ENCODE results near the gene MGAT4A. TPM values are rescaled to one million over a fixed set of nuclear protein-coding genes. Genes with fewer than 3 reads are reported as not detected.
"Not testable (repeated sequence)": the region's sequence is repeated elsewhere in the genome, so short reads cannot be mapped to it uniquely, and the experiment has no call there.

Gene MGAT4A
- total and polyA plus RNA-seq, 9 donors: 3.9 to 14.7 (median 12.6) TPM

DNA sequence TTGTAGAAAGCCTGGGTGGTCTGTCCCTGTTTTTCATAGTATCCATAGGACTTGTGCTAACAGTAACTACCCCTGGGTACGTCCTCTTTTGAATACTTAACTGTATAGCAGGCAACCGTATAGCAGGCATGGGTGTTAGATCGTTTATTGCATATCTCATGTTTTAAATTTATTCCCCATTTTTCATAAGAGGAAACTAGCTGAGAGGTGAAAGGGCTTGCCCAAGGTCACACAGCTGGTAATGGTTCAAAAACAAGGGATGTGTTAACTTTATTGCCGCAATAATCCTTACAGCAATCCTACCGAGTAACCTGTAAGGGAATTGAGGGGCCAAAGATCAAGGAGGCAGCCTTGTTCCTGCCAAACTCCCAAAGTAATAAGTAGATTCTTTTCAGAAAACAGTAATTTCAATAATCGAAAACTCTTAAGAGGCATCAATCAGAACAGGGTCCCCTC lies 990 bp upstream of the MGAT4A start:
- no peak overlapping the region for H3K27ac ChIP-seq
- H3K9me3 ChIP-seq: no peaks in the 10 kb centered on the region
- intact Hi-C loops (cut with DNase I): loop anchor here in 1 of 4 donors (5.0 kb wide), 1 partner anchor 90 kb away; no protein-coding TSS in a partner anchor
- peak overlapping the region; percentile 67 for H3K4me3 ChIP-seq
- WGBS, 3 donors: 42 to 53% (median 51%) methylated on average over 6 of the region's 6 CpGs
- DNase-seq: no peak
- TF ChIP-seq POLR2A (IDR thresholded peaks at IDR 0.05) (no peak), EP300 (IDR thresholded peaks at IDR 0.05) (no peak)
- TF ChIP-seq, protein P1, sequence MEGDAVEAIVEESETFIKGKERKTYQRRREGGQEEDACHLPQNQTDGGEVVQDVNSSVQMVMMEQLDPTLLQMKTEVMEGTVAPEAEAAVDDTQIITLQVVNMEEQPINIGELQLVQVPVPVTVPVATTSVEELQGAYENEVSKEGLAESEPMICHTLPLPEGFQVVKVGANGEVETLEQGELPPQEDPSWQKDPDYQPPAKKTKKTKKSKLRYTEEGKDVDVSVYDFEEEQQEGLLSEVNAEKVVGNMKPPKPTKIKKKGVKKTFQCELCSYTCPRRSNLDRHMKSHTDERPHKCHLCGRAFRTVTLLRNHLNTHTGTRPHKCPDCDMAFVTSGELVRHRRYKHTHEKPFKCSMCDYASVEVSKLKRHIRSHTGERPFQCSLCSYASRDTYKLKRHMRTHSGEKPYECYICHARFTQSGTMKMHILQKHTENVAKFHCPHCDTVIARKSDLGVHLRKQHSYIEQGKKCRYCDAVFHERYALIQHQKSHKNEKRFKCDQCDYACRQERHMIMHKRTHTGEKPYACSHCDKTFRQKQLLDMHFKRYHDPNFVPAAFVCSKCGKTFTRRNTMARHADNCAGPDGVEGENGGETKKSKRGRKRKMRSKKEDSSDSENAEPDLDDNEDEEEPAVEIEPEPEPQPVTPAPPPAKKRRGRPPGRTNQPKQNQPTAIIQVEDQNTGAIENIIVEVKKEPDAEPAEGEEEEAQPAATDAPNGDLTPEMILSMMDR (IDR thresholded peaks at IDR 0.05): no peak
- no peaks in the 10 kb centered on the region for H3K36me3 ChIP-seq
- H3K4me1 ChIP-seq (ENCODE audit: insufficient read depth): no peaks in the 10 kb centered on the region
- no peaks in the 10 kb centered on the region for H3K27me3 ChIP-seq

DNA sequence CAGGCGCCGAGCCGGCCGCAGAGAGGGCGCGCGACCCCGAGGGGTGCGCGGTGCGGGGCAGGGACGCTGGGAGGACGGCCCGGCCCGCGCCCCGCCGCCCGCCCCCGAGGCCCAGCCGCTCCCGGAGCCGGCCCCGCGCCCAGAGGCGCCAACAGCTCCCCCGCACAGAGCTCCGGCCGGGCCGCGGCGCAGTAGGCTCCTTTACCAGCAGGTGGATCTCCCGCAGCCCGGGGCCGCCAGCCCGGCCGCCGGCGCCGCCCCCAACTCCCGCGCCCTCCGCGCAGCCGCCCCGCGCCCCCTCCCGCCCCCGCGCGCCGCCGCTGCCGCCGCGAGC lies 258 bp downstream of the MGAT4A start:
- H3K27me3 ChIP-seq: no peaks in the 10 kb centered on the region
- no peaks in the 10 kb centered on the region for H3K9me3 ChIP-seq
- intact Hi-C loops (cut with DNase I): loop anchor here in 1 of 4 donors (5.0 kb wide), 1 partner anchor 92 kb away; no protein-coding TSS in a partner anchor
- peak overlapping the region; percentile 47 to 64 for H3K27ac ChIP-seq
- H3K4me3 ChIP-seq: peak overlapping the region; percentile 88
- H3K36me3 ChIP-seq: no peaks in the 10 kb centered on the region
- peak; percentile 47 to 69 (median 65) for DNase-seq
- H3K4me1 ChIP-seq (ENCODE audit: insufficient read depth): no peaks in the 10 kb centered on the region
- TF ChIP-seq EP300 (IDR thresholded peaks at IDR 0.05) (no peak), POLR2A (IDR thresholded peaks at IDR 0.05) (no peak)
- TF ChIP-seq, protein P1 (IDR thresholded peaks at IDR 0.05): no peak
- 1% methylated on average over 55 of the region's 56 CpGs; no CpG with 5 or more reads in 2 of the 3 donors for WGBS, 3 donors

DNA sequence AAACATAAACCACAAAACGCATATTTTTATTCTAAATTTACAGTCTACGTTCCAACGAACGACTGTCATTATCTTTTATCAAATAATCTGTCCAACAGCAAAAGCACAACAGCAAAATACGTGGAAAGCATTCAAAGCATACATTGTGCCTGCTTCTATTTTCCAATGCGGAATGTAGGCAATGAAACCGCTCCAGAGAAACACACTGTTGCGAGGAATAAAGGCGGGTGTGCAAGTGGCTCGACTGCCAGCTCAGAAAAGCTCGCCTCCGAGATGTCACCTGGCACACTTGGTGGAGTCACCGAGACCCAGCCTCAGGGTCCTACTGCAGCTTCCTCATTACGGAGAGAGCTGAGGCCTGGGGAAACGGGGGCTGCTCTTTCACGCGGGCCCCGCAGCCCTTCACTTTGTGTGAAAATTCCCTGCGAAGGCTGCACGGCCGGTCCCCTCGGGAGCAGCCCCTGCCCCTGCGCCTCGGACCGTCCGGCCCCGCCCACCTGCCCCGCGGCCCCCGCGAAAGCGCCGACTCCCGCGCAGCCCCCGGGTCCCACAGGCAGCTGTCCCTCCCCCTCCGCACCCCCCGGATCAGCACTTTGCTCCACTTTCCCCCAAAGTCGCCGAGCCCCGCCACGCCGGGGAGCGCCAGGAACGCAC lies 752 bp downstream of the MGAT4A start:
- Histone ChIP-seq H3K27me3 (no peaks in the 10 kb centered on the region), H3K4me1 (ENCODE audit: insufficient read depth) (no peaks in the 10 kb centered on the region), H3K27ac (peak overlapping the region; percentile 47 to 64), H3K9me3 (no peaks in the 10 kb centered on the region), H3K36me3 (no peaks in the 10 kb centered on the region), H3K4me3 (peak overlapping the region; percentile 88)
- TF ChIP-seq EP300 (IDR thresholded peaks at IDR 0.05): no peak
- TF ChIP-seq, protein P1 (IDR thresholded peaks at IDR 0.05): no peak
- TF ChIP-seq POLR2A (IDR thresholded peaks at IDR 0.05): no peak
- DNase-seq: peak in 4 of 5 donors; percentile 27 to 53 (median 42)
- intact Hi-C loops (cut with DNase I): loop anchor here in 1 of 4 donors (5.0 kb wide), 1 partner anchor 92 kb away; no protein-coding TSS in a partner anchor
- 1% methylated on average over 33 to 45 of the region's 45 CpGs for WGBS, 3 donors

DNA sequence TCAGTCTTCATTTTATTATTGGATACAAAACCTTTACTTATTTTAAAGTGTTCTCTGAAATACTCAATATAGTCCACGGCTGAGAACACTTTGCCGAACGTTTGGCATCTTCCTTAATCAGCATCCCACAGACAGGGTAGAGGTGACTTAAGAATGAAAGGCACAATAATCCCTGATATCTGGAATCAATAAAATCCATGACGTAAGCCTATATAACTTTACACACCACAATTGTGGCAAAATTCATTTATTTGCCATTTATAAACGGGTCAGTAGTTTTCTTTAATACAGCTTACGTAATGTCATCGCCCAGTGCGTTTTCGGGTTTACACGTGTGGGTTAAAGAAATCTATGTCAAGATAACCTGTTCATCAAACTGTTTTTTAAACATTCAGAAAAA lies 1.3 kb downstream of the MGAT4A start:
- 27 to 38% (median 35%) methylated on average over 10 of the region's 10 CpGs for WGBS, 3 donors
- TF ChIP-seq, protein P1 (IDR thresholded peaks at IDR 0.05): no peak
- TF ChIP-seq POLR2A (IDR thresholded peaks at IDR 0.05) (no peak), EP300 (IDR thresholded peaks at IDR 0.05) (no peak)
- Histone ChIP-seq H3K9me3 (no peaks in the 10 kb centered on the region), H3K36me3 (no peaks in the 10 kb centered on the region), H3K4me1 (ENCODE audit: insufficient read depth) (no peaks in the 10 kb centered on the region), H3K27ac (no peak overlapping the region), H3K4me3 (peak overlapping the region; percentile 88), H3K27me3 (no peaks in the 10 kb centered on the region)
- intact Hi-C loops (cut with DNase I): loop anchor here in 1 of 4 donors (5.0 kb wide), 1 partner anchor 93 kb away; no protein-coding TSS in a partner anchor
- DNase-seq: no peak

DNA sequence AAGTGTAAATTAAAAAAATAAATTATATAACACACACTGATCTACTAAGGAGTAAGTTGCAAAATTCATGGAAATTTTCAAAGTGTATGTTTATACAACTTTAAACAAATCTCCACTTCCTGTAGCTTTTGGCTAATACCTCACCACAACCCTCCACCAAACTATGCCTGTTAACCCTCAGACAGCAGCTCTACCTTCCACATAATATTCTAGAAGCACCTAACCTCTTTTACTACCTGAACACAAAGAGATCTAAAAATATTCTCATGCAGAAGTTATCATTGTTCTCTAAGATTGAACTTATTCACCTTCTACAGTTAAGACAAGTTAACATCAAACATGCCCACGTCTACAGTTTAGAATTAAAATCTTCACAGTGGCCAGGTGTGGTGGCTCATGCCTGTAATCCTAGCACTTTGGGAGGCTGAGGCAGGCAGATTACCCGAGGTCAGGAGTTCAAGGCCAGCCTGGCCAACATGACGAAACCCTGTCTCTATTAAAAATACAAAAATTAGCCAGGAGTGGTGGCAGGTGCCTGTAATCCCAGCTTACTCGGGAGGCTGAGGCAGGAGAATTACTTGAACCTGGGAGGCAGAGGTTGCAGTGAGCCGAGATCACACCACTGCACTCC lies 2.7 kb downstream of the MGAT4A start:
- H3K27me3 ChIP-seq; DNase-seq; H3K4me1 ChIP-seq (ENCODE audit: insufficient read depth); H3K9me3 ChIP-seq; H3K4me3 ChIP-seq; H3K27ac ChIP-seq; H3K36me3 ChIP-seq; intact Hi-C loops (cut with DNase I): not testable (repeated sequence)
- WGBS, 3 donors: 63 to 69% (median 68%) methylated on average over 5 of the region's 5 CpGs
